Effector memory CD4-positive, alpha-beta T cell (primary cell): ENCODE results near the gene UBE2U.

Experiments
- DNase-seq, 3 donors: peaks; one replicate each; pipeline ENCODE4 v3.0.0-alpha.2; 2020
- H3K27ac ChIP-seq: 2 replicates; pipeline ENCODE4 v1.7.0; 2013; ENCODE audit warnings: mild to moderate bottlenecking, low read length, moderate library complexity; ENCODE audit not compliant: insufficient read depth, poor library complexity, severe bottlenecking
- H3K27me3 ChIP-seq: replicated peaks from 2 replicates; pipeline ENCODE4 v1.7.0; 2013; ENCODE audit warnings: mild to moderate bottlenecking, low read length; ENCODE audit not compliant: insufficient read depth, control insufficient read depth, poor library complexity, severe bottlenecking
- H3K36me3 ChIP-seq: 2 replicates; pipeline ENCODE4 v1.7.0; 2013; ENCODE audit warnings: mild to moderate bottlenecking, low read length, moderate library complexity; ENCODE audit not compliant: control insufficient read depth, insufficient read depth
- H3K4me1 ChIP-seq: 2 replicates; pipeline ENCODE4 v1.7.0; 2013; ENCODE audit warnings: low read length, mild to moderate bottlenecking; ENCODE audit not compliant: control insufficient read depth, insufficient read depth, poor library complexity, severe bottlenecking
- H3K4me3 ChIP-seq: 2 replicates; pipeline ENCODE4 v1.7.0; 2013; ENCODE audit warnings: low read length, low read depth, mild to moderate bottlenecking; ENCODE audit not compliant: insufficient read depth, poor library complexity, severe bottlenecking
- H3K9me3 ChIP-seq: 2 replicates; pipeline ENCODE4 v1.7.0; 2013; ENCODE audit warnings: mild to moderate bottlenecking, low read length, moderate library complexity; ENCODE audit not compliant: control insufficient read depth

Gene UBE2U

DNA sequence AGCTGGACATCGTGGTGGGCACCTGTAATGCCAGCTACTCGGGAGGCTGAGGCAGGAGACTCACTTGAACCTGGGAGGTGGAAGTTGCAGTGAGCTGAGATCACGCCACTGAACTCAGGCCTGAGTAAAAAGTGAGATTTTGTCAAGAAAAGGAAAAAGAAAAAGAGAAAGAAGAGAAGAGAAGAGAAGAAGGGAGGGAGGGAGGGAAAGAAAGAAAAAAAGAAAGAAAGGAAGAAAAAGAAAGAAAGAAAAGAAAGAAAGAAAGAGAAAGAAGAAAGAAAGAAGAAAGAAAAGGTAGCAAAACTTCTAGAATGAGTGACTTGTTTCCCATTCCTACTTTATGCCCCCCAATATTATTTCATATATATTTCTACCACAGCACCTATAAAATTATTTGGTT, 98.8 kb downstream of the UBE2U start:
- no peak overlapping the region for H3K4me3 ChIP-seq
- H3K27ac ChIP-seq = no peak overlapping the region
- no peaks in the 10 kb centered on the region for H3K36me3 ChIP-seq
- no peaks in the 10 kb centered on the region for H3K4me1 ChIP-seq
- no peaks in the 10 kb centered on the region for H3K9me3 ChIP-seq
- no peaks in the 10 kb centered on the region for H3K27me3 ChIP-seq
- DNase-seq = no peak

DNA sequence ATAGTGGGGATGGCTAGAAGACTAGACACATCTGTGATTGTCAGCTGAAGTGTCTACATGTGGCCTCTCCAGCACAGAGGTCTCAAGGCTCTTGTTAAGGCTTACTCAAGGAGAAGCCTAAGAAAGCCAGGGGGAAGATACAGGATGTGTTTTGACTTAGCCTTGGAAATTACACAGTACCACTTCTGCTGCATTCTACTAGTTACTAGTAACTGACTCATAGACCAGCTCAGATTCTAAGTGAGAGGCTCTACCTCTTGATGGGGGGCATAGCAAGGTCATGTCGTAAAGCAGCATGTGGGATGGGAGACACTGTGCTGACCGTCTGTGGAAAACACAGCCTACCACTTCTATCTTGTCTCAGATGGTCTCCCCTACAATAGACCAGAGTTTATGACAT, 99.5 kb downstream of the UBE2U start:
- Histone ChIP-seq H3K27me3 (no peaks in the 10 kb centered on the region), H3K9me3 (no peaks in the 10 kb centered on the region), H3K4me1 (no peaks in the 10 kb centered on the region), H3K4me3 (no peak overlapping the region), H3K27ac (no peak overlapping the region), H3K36me3 (no peaks in the 10 kb centered on the region)
- no peak for DNase-seq

GRCh38 chr1:64304823-64305222, 101.4 kb downstream of the UBE2U start:
- DNase-seq = no peak
- Histone ChIP-seq H3K36me3 (no peaks in the 10 kb centered on the region), H3K27me3 (no peaks in the 10 kb centered on the region), H3K4me1 (no peaks in the 10 kb centered on the region), H3K27ac (no peak overlapping the region), H3K9me3 (no peaks in the 10 kb centered on the region), H3K4me3 (no peak overlapping the region)

GRCh38 chr1:64308866-64309265, 105.4 kb downstream of the UBE2U start:
- Histone ChIP-seq H3K4me1 (no peaks in the 10 kb centered on the region), H3K4me3 (no peak overlapping the region), H3K27ac (no peak overlapping the region), H3K27me3 (no peaks in the 10 kb centered on the region), H3K9me3 (no peaks in the 10 kb centered on the region), H3K36me3 (no peaks in the 10 kb centered on the region)
- no peak for DNase-seq

GRCh38 chr1:64309431-64309831, 106.0 kb downstream of the UBE2U start:
- no peaks in the 10 kb centered on the region for H3K4me1 ChIP-seq
- no peaks in the 10 kb centered on the region for H3K27me3 ChIP-seq
- H3K36me3 ChIP-seq = no peaks in the 10 kb centered on the region
- no peak overlapping the region for H3K4me3 ChIP-seq
- H3K9me3 ChIP-seq = no peaks in the 10 kb centered on the region
- DNase-seq = no peak
- H3K27ac ChIP-seq = no peak overlapping the region

GRCh38 chr1:64310760-64311159, 107.3 kb downstream of the UBE2U start:
- Histone ChIP-seq H3K36me3 (no peaks in the 10 kb centered on the region), H3K27ac (no peak overlapping the region), H3K4me3 (no peak overlapping the region), H3K4me1 (no peaks in the 10 kb centered on the region), H3K9me3 (no peaks in the 10 kb centered on the region), H3K27me3 (no peaks in the 10 kb centered on the region)
- no peak for DNase-seq

- no peaks in the 10 kb centered on the region for H3K9me3 ChIP-seq
- H3K4me3 ChIP-seq = no peak overlapping the region
- no peaks in the 10 kb centered on the region for H3K36me3 ChIP-seq
- no peak overlapping the region for H3K27ac ChIP-seq
- no peak for DNase-seq
- no peaks in the 10 kb centered on the region for H3K27me3 ChIP-seq
- no peaks in the 10 kb centered on the region for H3K4me1 ChIP-seq
Measured at GRCh38 chr1:64312431-64312830, 109.0 kb downstream of the UBE2U start.

- H3K4me1 ChIP-seq = no peaks in the 10 kb centered on the region
- H3K27ac ChIP-seq = no peak overlapping the region
- no peak for DNase-seq
- no peaks in the 10 kb centered on the region for H3K27me3 ChIP-seq
- no peak overlapping the region for H3K4me3 ChIP-seq
- no peaks in the 10 kb centered on the region for H3K36me3 ChIP-seq
- no peaks in the 10 kb centered on the region for H3K9me3 ChIP-seq
Measured at GRCh38 chr1:64315402-64315801, 112.0 kb downstream of the UBE2U start.
